C4-2B (cell line): Measurements from ENCODE around the gene C20orf144.
A peak's percentile ranks its signal among the peaks of the same experiment; 100 is the strongest.

Experiments used
- H3K27ac ChIP-seq: fragments of 450-650 bp; 2 replicates; pipeline ENCODE4 v1.5.1; 2017
- CTCF ChIP-seq: fragments of 450-650 bp; conservative IDR thresholded peaks from 2 replicates; pipeline ENCODE4 v1.5.1; 2017; ENCODE audit warnings: mild to moderate bottlenecking
- ZFX ChIP-seq: fragments of 450-650 bp; IDR thresholded peaks from 2 replicates; pipeline ENCODE4 v1.6.1; 2017

The C20orf144 gene

GRCh38 chr20:33688938-33689424 lies 26.9 kb downstream of the C20orf144 start:
- peak overlapping the region; percentile 25; the same call in 1 of the 2 replicates for H3K27ac ChIP-seq

GRCh38 chr20:33689493-33689892 lies 27.4 kb downstream of the C20orf144 start:
- TF ChIP-seq ZFX = no peak
- TF ChIP-seq CTCF = no peak
- peak overlapping the region; percentile 25; the same call in 1 of the 2 replicates for H3K27ac ChIP-seq

More at GRCh38 chr20:33688938-33689424, 26.9 kb downstream of the C20orf144 start:
- TF ChIP-seq ZFX = no peak
- TF ChIP-seq CTCF = no peak

GRCh38 chr20:33689973-33690372 lies 27.8 kb downstream of the C20orf144 start:
- no peak overlapping the region for H3K27ac ChIP-seq
- no peak for TF ChIP-seq ZFX
- no peak for TF ChIP-seq CTCF

- no peak overlapping the region for H3K27ac ChIP-seq
- no peak for TF ChIP-seq ZFX
- TF ChIP-seq CTCF = no peak
These were observed 31.2 kb downstream of the C20orf144 start for GRCh38 chr20:33693289-33693688.

- no peak for TF ChIP-seq CTCF
- TF ChIP-seq ZFX = no peak
- H3K27ac ChIP-seq = no peak overlapping the region
These were observed 31.9 kb downstream of the C20orf144 start for GRCh38 chr20:33693741-33694638.

GRCh38 chr20:33694639-33695012 lies 32.5 kb downstream of the C20orf144 start:
- no peak overlapping the region for H3K27ac ChIP-seq
- no peak for TF ChIP-seq ZFX
- no peak for TF ChIP-seq CTCF

GRCh38 chr20:33696448-33696847 lies 34.3 kb downstream of the C20orf144 start:
- TF ChIP-seq CTCF (no peak), ZFX (no peak)
- H3K27ac ChIP-seq = no peak overlapping the region
